NT2/D1 (cell line): ENCODE measurements around the gene BPTF.

Experiments
- YY1 ChIP-seq: IDR thresholded peaks from 2 replicates; pipeline ENCODE4 v1.6.1; 2011; ENCODE audit not compliant: insufficient read length, insufficient read depth
- ZNF274 ChIP-seq: IDR thresholded peaks from 2 replicates; pipeline ENCODE4 v1.6.1; 2011; ENCODE audit warnings: mild to moderate bottlenecking, low read depth, low read length

DNA sequence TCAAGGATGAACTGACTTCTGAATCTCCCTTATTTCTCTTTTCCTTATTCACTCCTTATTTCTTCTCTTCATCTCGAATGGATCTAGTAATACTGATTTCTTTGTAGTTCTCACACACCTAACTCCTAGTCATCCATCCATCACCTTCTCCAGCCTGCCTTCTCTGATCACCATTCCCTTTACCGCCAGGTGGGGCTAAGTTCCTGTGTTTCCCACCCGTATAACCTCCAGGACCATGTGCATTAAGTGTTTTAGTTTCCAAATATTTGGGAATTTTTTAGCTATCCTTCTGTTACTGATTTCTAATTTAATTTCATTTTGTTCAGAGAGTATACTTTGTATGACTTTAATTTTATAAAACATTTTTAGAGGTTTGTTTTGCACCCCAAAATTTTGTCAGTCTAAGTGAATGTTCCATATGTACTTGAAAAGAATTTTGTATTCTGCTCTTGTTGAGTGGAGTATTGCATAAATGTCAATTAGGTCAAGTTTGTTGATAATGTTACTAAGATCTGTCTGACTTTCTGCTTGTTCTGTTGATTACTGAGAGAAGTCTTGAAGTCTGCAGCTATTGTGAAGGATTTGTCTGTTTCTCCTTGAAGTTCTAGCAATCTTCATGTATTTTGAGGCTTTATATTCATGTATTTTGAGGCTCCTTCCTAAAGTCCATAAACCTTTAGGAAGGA, 8.8 kb downstream of the BPTF start:
- TF ChIP-seq ZNF274 (no peak), YY1 (no peak)
